Keratinocyte (primary cell): ENCODE measurements around the gene AIG1. TPM values are rescaled to one million over a fixed set of nuclear protein-coding genes. Genes with fewer than 3 reads are reported as not detected.

Experiments used
- DNase-seq: peaks from one replicate; pipeline ENCODE4 v3.0.0-alpha.2; 2011; ENCODE audit warnings: low read depth, missing footprints, low spot score
- FAIRE-seq: peaks from 2 replicates; lab custom pipeline; 2011; peaks lifted over from hg19 to GRCh38; lab: Jason Lieb, UNC
- H2AFZ ChIP-seq: 2 replicates; pipeline ENCODE4 v1.6.0; 2012; ENCODE audit warnings: low read length, control low read depth, inconsistent platforms; ENCODE audit not compliant: control insufficient read depth
- H3K27ac ChIP-seq: 2 replicates; pipeline ENCODE4 v1.5.1; 2011; ENCODE audit warnings: low read length; ENCODE audit not compliant: control insufficient read depth, insufficient read depth
- H3K27me3 ChIP-seq: 3 replicates; pipeline ENCODE4 v1.6.0; 2011; ENCODE audit warnings: low read length; ENCODE audit not compliant: control insufficient read depth, insufficient read depth; ENCODE audit errors: extremely low read depth
- H3K36me3 ChIP-seq, 2 experiments: 2 replicates in 1 of 2; 3 replicates in 1 of 2; pipeline ENCODE4 v1.5.1; 2011; ENCODE audit warnings: low read length in 2 of 2, mild to moderate bottlenecking in 1 of 2; ENCODE audit not compliant: control insufficient read depth in 2 of 2, insufficient read depth in 2 of 2; ENCODE audit errors: extremely low read depth in 1 of 2
- H3K4me1 ChIP-seq: 3 replicates; pipeline ENCODE4 v1.5.1; 2011; ENCODE audit warnings: low read length; ENCODE audit not compliant: control insufficient read depth, insufficient read depth; ENCODE audit errors: extremely low read depth
- H3K4me2 ChIP-seq: 3 replicates; pipeline ENCODE4 v1.6.0; 2011; ENCODE audit warnings: low read depth, low read length; ENCODE audit not compliant: control insufficient read depth, insufficient read depth; ENCODE audit errors: extremely low read depth
- H3K4me3 ChIP-seq, 3 experiments: fragments of 200-600 bp in 1 of 3; sonication (generic) in 1 of 3; 2 replicates in 2 of 3; 3 replicates in 1 of 3; pipeline ENCODE4 v1.5.1; 2011 to 2016; ENCODE audit warnings: low read length in 3 of 3, mild to moderate bottlenecking in 3 of 3, control low read depth in 2 of 3, inconsistent platforms in 1 of 3, low read depth in 1 of 3, mixed read lengths in 1 of 3, mixed run types in 1 of 3, moderate library complexity in 1 of 3; ENCODE audit not compliant: control insufficient read depth in 2 of 3, insufficient read depth in 2 of 3; ENCODE audit errors: extremely low read depth in 1 of 3
- H3K79me2 ChIP-seq: 2 replicates; pipeline ENCODE4 v1.6.0; 2012; ENCODE audit warnings: low read length; ENCODE audit not compliant: control insufficient read depth, insufficient read depth
- H3K9ac ChIP-seq: 3 replicates; pipeline ENCODE4 v1.6.0; 2011; ENCODE audit warnings: low read length; ENCODE audit not compliant: control insufficient read depth, insufficient read depth; ENCODE audit errors: extremely low read depth
- H3K9me1 ChIP-seq: 3 replicates; pipeline ENCODE4 v1.6.0; 2011; ENCODE audit warnings: low read length; ENCODE audit not compliant: control insufficient read depth, insufficient read depth; ENCODE audit errors: extremely low read depth
- H3K9me3 ChIP-seq: 2 replicates; pipeline ENCODE4 v1.5.1; 2012; ENCODE audit warnings: low read depth, low read length; ENCODE audit not compliant: control insufficient read depth
- H4K20me1 ChIP-seq: 3 replicates; pipeline ENCODE4 v1.6.0; 2011; ENCODE audit warnings: low read length; ENCODE audit not compliant: control insufficient read depth, insufficient read depth; ENCODE audit errors: extremely low read depth
- EZH2 ChIP-seq: IDR thresholded peaks from one replicate; pipeline ENCODE4 v1.6.1; 2012; ENCODE audit warnings: inconsistent platforms, mild to moderate bottlenecking, low read length, moderate library complexity
- dilution Hi-C: fragments of 300-500 bp; cut with MboI; formaldehyde crosslinking; loops from one replicate; pipeline ENCODE4 v1.7.0; 2020; ENCODE audit warnings: low sequenced_read_pairs; ENCODE audit not compliant: extremely low pct_ligation_motif_present
- polyA plus RNA-seq, 5 experiments: library from polyadenylated mRNA; depleted of rRNA in 3 of 5; stranded (reverse) in 3 of 5; stranded (forward) in 1 of 5; unstranded in 1 of 5; fragments of >200 nt; gene quantifications; 1 replicate in 1 of 5; 2 replicates in 3 of 5; 3 replicates in 1 of 5; pipeline versions ENCODE4 v1.2.1 to v1.2.3, GENCODE V29; 2011 to 2012; ENCODE audit warnings: missing spikeins in 2 of 5, low read depth in 1 of 5, low replicate concordance in 1 of 5
- TF ChIP-seq, protein P1 (sequence below), 3 experiments: IDR thresholded peaks in 1 of 3; conservative IDR thresholded peaks in 1 of 3; optimal IDR thresholded peaks in 1 of 3; 2 replicates in 2 of 3; 3 replicates in 1 of 3; pipeline versions ENCODE3 to v1.5.1; 2011; ENCODE audit warnings: low read length in 3 of 3, mild to moderate bottlenecking in 3 of 3, moderate library complexity in 2 of 3, control low read depth in 1 of 3, inconsistent platforms in 1 of 3; ENCODE audit not compliant: insufficient read depth in 2 of 3; ENCODE audit errors: extremely low read depth in 1 of 3

The AIG1 gene
- polyA plus RNA-seq, 1 donor (not counting 4 experiments of a cell fraction or from before 2014, with no cell fraction given) = 77.1 TPM

DNA sequence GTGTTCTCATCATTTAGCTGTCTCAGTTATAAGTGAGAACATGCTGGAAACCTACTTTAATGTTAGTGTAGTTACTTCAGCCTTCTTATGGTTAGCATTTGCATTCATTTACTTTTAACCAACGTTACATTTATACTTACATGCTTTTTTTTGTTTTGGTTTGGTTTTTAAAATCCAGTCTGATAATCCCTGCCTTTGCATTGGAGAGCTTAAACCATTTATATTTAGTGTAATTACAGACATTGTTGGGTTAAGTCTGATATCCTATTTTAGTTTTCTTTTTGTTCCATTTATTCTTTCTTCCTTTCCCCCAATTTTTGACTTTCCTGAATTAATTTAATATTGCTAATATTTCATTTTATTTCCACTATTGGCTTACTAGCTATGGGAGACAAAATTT lies 70.2 kb downstream of the AIG1 start:
- no peak overlapping the region for H3K27ac ChIP-seq
- no peak overlapping the region for H2AFZ ChIP-seq
- H3K9me1 ChIP-seq = no peaks in the 10 kb centered on the region
- peaks cover 2% of the 10 kb centered on the region for H3K9me3 ChIP-seq
- H3K4me1 ChIP-seq = no peaks in the 10 kb centered on the region
- no peaks in the 10 kb centered on the region for H3K79me2 ChIP-seq
- no peaks in the 10 kb centered on the region for H3K36me3 ChIP-seq
- no peaks in the 10 kb centered on the region for H4K20me1 ChIP-seq
- no peak for FAIRE-seq
- TF ChIP-seq, protein P1, sequence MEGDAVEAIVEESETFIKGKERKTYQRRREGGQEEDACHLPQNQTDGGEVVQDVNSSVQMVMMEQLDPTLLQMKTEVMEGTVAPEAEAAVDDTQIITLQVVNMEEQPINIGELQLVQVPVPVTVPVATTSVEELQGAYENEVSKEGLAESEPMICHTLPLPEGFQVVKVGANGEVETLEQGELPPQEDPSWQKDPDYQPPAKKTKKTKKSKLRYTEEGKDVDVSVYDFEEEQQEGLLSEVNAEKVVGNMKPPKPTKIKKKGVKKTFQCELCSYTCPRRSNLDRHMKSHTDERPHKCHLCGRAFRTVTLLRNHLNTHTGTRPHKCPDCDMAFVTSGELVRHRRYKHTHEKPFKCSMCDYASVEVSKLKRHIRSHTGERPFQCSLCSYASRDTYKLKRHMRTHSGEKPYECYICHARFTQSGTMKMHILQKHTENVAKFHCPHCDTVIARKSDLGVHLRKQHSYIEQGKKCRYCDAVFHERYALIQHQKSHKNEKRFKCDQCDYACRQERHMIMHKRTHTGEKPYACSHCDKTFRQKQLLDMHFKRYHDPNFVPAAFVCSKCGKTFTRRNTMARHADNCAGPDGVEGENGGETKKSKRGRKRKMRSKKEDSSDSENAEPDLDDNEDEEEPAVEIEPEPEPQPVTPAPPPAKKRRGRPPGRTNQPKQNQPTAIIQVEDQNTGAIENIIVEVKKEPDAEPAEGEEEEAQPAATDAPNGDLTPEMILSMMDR (optimal IDR thresholded peaks at IDR 0.05 in 1 of 3, IDR thresholded peaks at IDR 0.05 in 1 of 3, conservative IDR thresholded peaks at IDR 0.05 in 1 of 3; ENCODE audit: extremely low read depth in 1 of 3, insufficient read depth in 2 of 3, low read length in 3 of 3) = no peak
- TF ChIP-seq EZH2 = no peak
- no peaks in the 10 kb centered on the region for H3K27me3 ChIP-seq
- H3K4me3 ChIP-seq = no peak overlapping the region
- no peak overlapping the region for H3K4me2 ChIP-seq
- dilution Hi-C loops = no loop called here
- H3K9ac ChIP-seq = no peak overlapping the region
- no peak for DNase-seq

DNA sequence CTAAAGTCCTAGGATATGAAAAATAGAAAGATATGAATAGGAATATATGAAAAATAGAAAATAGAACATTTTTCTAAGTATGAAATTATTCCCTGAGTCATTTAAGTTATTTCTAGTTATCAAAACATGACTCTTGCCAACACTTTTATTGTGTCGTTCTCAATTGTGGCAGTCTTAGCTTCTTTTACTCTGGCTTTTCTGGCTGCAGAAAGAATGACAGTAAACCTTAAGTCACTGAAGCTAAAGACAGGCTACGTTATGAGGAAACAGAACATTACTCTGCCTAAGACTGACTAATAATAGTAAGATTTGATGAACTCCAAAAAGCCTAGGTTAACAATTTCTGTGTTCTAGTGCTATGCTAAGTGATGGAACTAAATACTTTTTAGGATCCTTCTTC lies 74.6 kb downstream of the AIG1 start:
- Histone ChIP-seq H3K9me3 (peaks cover 2% of the 10 kb centered on the region), H3K36me3 (peaks cover 0 to 7% of the 10 kb centered on the region in 2 experiments), H3K27me3 (no peaks in the 10 kb centered on the region), H3K4me3 (no peak overlapping the region), H3K9me1 (no peaks in the 10 kb centered on the region), H3K79me2 (no peaks in the 10 kb centered on the region), H3K9ac (no peak overlapping the region), H4K20me1 (no peaks in the 10 kb centered on the region), H3K4me1 (no peaks in the 10 kb centered on the region), H2AFZ (no peak overlapping the region), H3K27ac (no peak overlapping the region), H3K4me2 (no peak overlapping the region)
- dilution Hi-C loops = no loop called here
- DNase-seq (no peak), FAIRE-seq (no peak)
- TF ChIP-seq EZH2 = no peak
